ENCODE results near the gene PSMA6. TPM values are rescaled to one million over a fixed set of nuclear protein-coding genes. Genes with fewer than 3 reads are reported as not detected.
"Not testable (repeated sequence)": the region's sequence is repeated elsewhere in the genome, so short reads cannot be mapped to it uniquely, and the experiment has no call there.

Gene PSMA6
- total RNA-seq, 1 experiment from 2014 or later: 369 TPM

- DNase-seq (ENCODE audit: extremely low read depth, low read depth): no peak
Observed at GRCh38 chr14:35306114-35306513, 13.9 kb downstream of the PSMA6 start.

GRCh38 chr14:35317820-35318219 lies 25.6 kb downstream of the PSMA6 start:
- no peak for DNase-seq (ENCODE audit: extremely low read depth, low read depth)

- DNase-seq (ENCODE audit: extremely low read depth, low read depth): no peak
Observed at GRCh38 chr14:35319509-35319908, 27.3 kb downstream of the PSMA6 start.

GRCh38 chr14:35320472-35320871 lies 28.3 kb downstream of the PSMA6 start:
- DNase-seq (ENCODE audit: extremely low read depth, low read depth): no peak

- DNase-seq (ENCODE audit: extremely low read depth, low read depth): no peak
Observed at GRCh38 chr14:35326375-35326774, 34.2 kb downstream of the PSMA6 start.

GRCh38 chr14:35331605-35332516 lies 39.7 kb downstream of the PSMA6 start:
- DNase-seq (ENCODE audit: extremely low read depth, low read depth): no peak

- no peak for DNase-seq (ENCODE audit: extremely low read depth, low read depth)
Observed at GRCh38 chr14:35332517-35333263, 40.5 kb downstream of the PSMA6 start.

GRCh38 chr14:35333264-35333730 lies 41.1 kb downstream of the PSMA6 start:
- DNase-seq (ENCODE audit: extremely low read depth, low read depth): no peak

GRCh38 chr14:35333797-35334743 lies 41.9 kb downstream of the PSMA6 start:
- DNase-seq (ENCODE audit: extremely low read depth, low read depth): no peak

GRCh38 chr14:35335388-35336092 lies 43.4 kb downstream of the PSMA6 start:
- DNase-seq (ENCODE audit: extremely low read depth, low read depth): peak; percentile 59

- DNase-seq (ENCODE audit: extremely low read depth, low read depth): not testable (repeated sequence)
Observed at GRCh38 chr14:35336171-35336493, 44.0 kb downstream of the PSMA6 start.

GRCh38 chr14:35336494-35337268 lies 44.5 kb downstream of the PSMA6 start:
- DNase-seq (ENCODE audit: extremely low read depth, low read depth): peak; percentile 88

GRCh38 chr14:35337269-35338255 lies 45.4 kb downstream of the PSMA6 start:
- no peak for DNase-seq (ENCODE audit: extremely low read depth, low read depth)

GRCh38 chr14:35338731-35339405 lies 46.7 kb downstream of the PSMA6 start:
- no peak for DNase-seq (ENCODE audit: extremely low read depth, low read depth)

GRCh38 chr14:35339761-35340406 lies 47.7 kb downstream of the PSMA6 start:
- no peak for DNase-seq (ENCODE audit: extremely low read depth, low read depth)

- no peak for DNase-seq (ENCODE audit: extremely low read depth, low read depth)
Observed at GRCh38 chr14:35340616-35341453, 48.7 kb downstream of the PSMA6 start.
